Panc1 (cell line): ENCODE data around the gene NHP2. TPM values are rescaled to one million over a fixed set of nuclear protein-coding genes. Genes with fewer than 3 reads are reported as not detected.

ENCODE experiments used
- ATAC-seq: fragments of 200-7000 bp; cut with Tn5 transposase; 2 replicates; pipeline ENCODE4 v1.9.1; 2020; ENCODE audit warnings: mild to moderate bottlenecking, moderate library complexity
- BruUV-seq: library from RNA; stranded (reverse); fragments of 400-500 nt; replicated peaks from 2 replicates; lab custom pipeline; 2021; lab: Mats Ljungman, UMichigan
- CTCF ChIA-PET: fragments of 300-600 bp; sonication (Branson Sonifier 250); formaldehyde crosslinking; loops from one replicate; lab custom pipeline; 2022; ENCODE audit warnings: antibody characterized with exemption; lab: Charles Lee
- POLR2A ChIA-PET: fragments of 300-600 bp; sonication (Branson Sonifier 250); formaldehyde crosslinking; loops from one replicate; lab custom pipeline; 2022; ENCODE audit warnings: antibody characterized with exemption; lab: Charles Lee
- DNase-seq: peaks from one replicate; pipeline ENCODE4 v3.0.0-alpha.2; 2010; ENCODE audit warnings: low read depth, low spot score
- H3K27ac ChIP-seq: 2 replicates; pipeline ENCODE4 v1.5.1; 2011; ENCODE audit warnings: mild to moderate bottlenecking, low read length, inconsistent platforms
- H3K27me3 ChIP-seq: fragments of 200-500 bp; sonication (Bioruptor generic); 2 replicates; pipeline ENCODE4 v1.6.0; 2014; ENCODE audit warnings: low read length, inconsistent platforms; ENCODE audit not compliant: control insufficient read depth, insufficient read depth
- H3K36me3 ChIP-seq: fragments of 200-500 bp; sonication (Bioruptor generic); 2 replicates; pipeline ENCODE4 v1.5.1; 2014; ENCODE audit warnings: inconsistent platforms, mild to moderate bottlenecking, low read length, moderate library complexity; ENCODE audit not compliant: control insufficient read depth, insufficient read depth
- H3K4me1 ChIP-seq: 2 replicates; pipeline ENCODE4 v1.5.1; 2011; ENCODE audit warnings: inconsistent platforms, mild to moderate bottlenecking, low read length, moderate library complexity; ENCODE audit not compliant: control insufficient read depth, insufficient read depth
- H3K4me3 ChIP-seq, 2 experiments: 2 replicates each; pipeline ENCODE4 v1.5.1; 2011 to 2012; ENCODE audit warnings: low read depth in 2 of 2, low read length in 2 of 2, mild to moderate bottlenecking in 2 of 2, inconsistent platforms in 1 of 2, moderate library complexity in 1 of 2
- H3K9me3 ChIP-seq: fragments of 200-500 bp; sonication (Bioruptor generic); 2 replicates; pipeline ENCODE4 v1.5.1; 2014; ENCODE audit warnings: low read depth, mild to moderate bottlenecking, inconsistent platforms, low read length, moderate library complexity; ENCODE audit not compliant: control insufficient read depth, insufficient read depth
- POLR2AphosphoS5 ChIP-seq: IDR thresholded peaks from 2 replicates; pipeline ENCODE4 v1.6.1; 2012; ENCODE audit warnings: mild to moderate bottlenecking, low read depth, low read length, moderate library complexity
- SIN3A ChIP-seq: IDR thresholded peaks from 2 replicates; pipeline ENCODE4 v1.6.1; 2012; ENCODE audit warnings: low read depth, mild to moderate bottlenecking, low read length, moderate library complexity, borderline replicate concordance; ENCODE audit not compliant: insufficient read depth
- TCF7L2 ChIP-seq: IDR thresholded peaks from 2 replicates; pipeline ENCODE4 v1.6.1; 2011; ENCODE audit warnings: mild to moderate bottlenecking, low read depth, low read length, inconsistent platforms
- in situ Hi-C: cut with HindIII; loops from 2 replicates; pipeline ENCODE4 v1.10.0; 2016; ENCODE audit warnings: low sequenced_read_pairs, low pct_unique_long_range_greater_than_20kb
- intact Hi-C: fragments of 100-400 bp; cut with micrococcal nuclease; formaldehyde crosslinking; loops from one replicate; pipeline ENCODE4 v1.10.0; 2022; ENCODE audit not compliant: unreplicated experiment
- total RNA-seq: library from RNA; stranded (reverse); gene quantifications from one replicate; pipeline ENCODE4 v1.2.1, GENCODE V29; 2021; ENCODE audit not compliant: unreplicated experiment
- TF ChIP-seq, protein P1 (sequence below), 2 experiments: IDR thresholded peaks; 2 replicates each; pipeline ENCODE4 v1.6.1; 2011 to 2012; ENCODE audit warnings: low read depth in 2 of 2, control low read depth in 1 of 2, low read length in 1 of 2, mild to moderate bottlenecking in 1 of 2, moderate library complexity in 1 of 2; ENCODE audit not compliant: insufficient read depth in 1 of 2
- TF ChIP-seq, protein P2 (sequence below): fragments of 450-650 bp; IDR thresholded peaks from 2 replicates; pipeline ENCODE4 v1.5.1; 2017; ENCODE audit warnings: mild to moderate bottlenecking

The NHP2 gene
- total RNA-seq, 1 experiment from 2014 or later: 239 TPM

DNA sequence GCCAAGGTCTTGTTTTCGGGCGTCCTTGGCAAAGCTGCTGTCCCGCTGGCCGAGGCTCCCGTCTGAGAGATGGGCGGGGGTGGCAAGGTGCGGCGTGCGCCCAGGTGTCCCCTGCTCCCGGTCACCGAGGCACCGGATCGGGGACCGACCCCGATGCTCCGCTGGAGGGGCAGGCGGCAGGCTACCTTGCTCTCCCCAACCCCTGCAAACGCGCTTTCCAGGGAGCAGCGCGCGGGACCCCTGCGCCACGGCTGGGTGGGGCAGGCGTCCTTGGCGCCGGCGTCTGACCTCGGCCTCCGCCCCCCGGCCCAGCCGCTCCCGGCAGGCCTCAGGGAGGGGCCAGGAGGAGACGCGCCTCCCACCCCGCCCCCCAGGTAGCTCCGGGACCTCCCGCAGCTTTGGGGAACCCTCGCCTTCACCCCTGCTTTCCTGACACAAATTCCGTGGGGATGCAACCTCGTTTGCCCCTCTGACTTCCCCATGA lies 39.8 kb downstream of the NHP2 start:
- intact Hi-C loops: no loop called here
- no peak overlapping the region; the same call in 1 of the 2 replicates for H3K27ac ChIP-seq
- CTCF ChIA-PET: no interaction called here
- H3K36me3 ChIP-seq: no peaks in the 10 kb centered on the region
- POLR2A ChIA-PET: no interaction called here
- BruUV-seq: no TSS peak
- H3K4me1 ChIP-seq: peaks cover 14% of the 10 kb centered on the region
- TF ChIP-seq, protein P1, sequence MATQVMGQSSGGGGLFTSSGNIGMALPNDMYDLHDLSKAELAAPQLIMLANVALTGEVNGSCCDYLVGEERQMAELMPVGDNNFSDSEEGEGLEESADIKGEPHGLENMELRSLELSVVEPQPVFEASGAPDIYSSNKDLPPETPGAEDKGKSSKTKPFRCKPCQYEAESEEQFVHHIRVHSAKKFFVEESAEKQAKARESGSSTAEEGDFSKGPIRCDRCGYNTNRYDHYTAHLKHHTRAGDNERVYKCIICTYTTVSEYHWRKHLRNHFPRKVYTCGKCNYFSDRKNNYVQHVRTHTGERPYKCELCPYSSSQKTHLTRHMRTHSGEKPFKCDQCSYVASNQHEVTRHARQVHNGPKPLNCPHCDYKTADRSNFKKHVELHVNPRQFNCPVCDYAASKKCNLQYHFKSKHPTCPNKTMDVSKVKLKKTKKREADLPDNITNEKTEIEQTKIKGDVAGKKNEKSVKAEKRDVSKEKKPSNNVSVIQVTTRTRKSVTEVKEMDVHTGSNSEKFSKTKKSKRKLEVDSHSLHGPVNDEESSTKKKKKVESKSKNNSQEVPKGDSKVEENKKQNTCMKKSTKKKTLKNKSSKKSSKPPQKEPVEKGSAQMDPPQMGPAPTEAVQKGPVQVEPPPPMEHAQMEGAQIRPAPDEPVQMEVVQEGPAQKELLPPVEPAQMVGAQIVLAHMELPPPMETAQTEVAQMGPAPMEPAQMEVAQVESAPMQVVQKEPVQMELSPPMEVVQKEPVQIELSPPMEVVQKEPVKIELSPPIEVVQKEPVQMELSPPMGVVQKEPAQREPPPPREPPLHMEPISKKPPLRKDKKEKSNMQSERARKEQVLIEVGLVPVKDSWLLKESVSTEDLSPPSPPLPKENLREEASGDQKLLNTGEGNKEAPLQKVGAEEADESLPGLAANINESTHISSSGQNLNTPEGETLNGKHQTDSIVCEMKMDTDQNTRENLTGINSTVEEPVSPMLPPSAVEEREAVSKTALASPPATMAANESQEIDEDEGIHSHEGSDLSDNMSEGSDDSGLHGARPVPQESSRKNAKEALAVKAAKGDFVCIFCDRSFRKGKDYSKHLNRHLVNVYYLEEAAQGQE (IDR thresholded peaks at IDR 0.05; ENCODE audit: insufficient read depth in 1 of 2, low read depth in 2 of 2, low read length in 1 of 2): no peak
- TF ChIP-seq POLR2AphosphoS5 (no peak), SIN3A (no peak), TCF7L2 (no peak)
- TF ChIP-seq, protein P2, sequence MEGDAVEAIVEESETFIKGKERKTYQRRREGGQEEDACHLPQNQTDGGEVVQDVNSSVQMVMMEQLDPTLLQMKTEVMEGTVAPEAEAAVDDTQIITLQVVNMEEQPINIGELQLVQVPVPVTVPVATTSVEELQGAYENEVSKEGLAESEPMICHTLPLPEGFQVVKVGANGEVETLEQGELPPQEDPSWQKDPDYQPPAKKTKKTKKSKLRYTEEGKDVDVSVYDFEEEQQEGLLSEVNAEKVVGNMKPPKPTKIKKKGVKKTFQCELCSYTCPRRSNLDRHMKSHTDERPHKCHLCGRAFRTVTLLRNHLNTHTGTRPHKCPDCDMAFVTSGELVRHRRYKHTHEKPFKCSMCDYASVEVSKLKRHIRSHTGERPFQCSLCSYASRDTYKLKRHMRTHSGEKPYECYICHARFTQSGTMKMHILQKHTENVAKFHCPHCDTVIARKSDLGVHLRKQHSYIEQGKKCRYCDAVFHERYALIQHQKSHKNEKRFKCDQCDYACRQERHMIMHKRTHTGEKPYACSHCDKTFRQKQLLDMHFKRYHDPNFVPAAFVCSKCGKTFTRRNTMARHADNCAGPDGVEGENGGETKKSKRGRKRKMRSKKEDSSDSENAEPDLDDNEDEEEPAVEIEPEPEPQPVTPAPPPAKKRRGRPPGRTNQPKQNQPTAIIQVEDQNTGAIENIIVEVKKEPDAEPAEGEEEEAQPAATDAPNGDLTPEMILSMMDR: no peak
- ATAC-seq (peak; percentile 41), DNase-seq (no peak)
- H3K4me3 ChIP-seq: peak overlapping the region; percentile 49 to 62
- H3K27me3 ChIP-seq: no peaks in the 10 kb centered on the region; the same call in 1 of the 2 replicates
- H3K9me3 ChIP-seq: no peaks in the 10 kb centered on the region
- in situ Hi-C loops: no loop called here

DNA sequence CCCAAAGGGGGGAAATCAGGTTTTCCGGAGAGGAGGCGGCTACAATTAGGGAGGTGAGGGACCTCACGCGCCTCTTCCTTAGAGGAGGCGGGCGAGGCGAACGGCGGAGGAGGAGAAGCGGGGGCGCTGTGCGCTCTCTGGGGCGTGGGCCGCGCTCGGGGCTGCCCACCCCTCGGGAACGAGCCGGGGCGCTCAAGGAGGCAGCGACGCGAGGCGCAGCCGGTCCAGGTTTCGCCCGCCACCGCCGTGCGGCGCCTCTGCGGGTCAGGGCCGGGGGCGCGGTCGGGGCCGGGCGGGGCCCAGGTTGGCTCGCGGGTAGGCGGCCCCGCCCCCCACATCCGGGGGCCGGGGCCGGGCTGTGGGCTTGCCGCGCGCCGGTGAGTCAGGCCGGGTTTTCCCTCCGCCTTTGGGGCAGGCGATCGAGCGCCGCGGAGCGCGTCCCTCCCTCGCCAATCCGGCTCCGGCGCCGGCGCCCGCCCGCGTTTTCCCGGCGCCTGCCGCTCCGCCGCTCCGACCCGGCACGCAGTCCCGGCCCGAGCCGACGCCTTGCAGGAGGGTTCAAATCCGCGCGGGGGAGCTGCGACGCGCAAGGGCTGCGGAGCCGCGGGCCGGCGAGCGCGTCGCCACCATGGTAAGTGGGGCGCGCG lies 40.4 kb downstream of the NHP2 start, which contains the start of gene N4BP3:
Gene N4BP3, plus strand, starts transcription at position 392 of the 647 bp plus-strand sequence. CDS start 6,052 bp downstream, outside the sequence.
- ChIA-PET CTCF (no interaction called here), POLR2A (no interaction called here)
- peaks cover 14% of the 10 kb centered on the region for H3K4me1 ChIP-seq
- no peaks in the 10 kb centered on the region for H3K9me3 ChIP-seq
- H3K4me3 ChIP-seq: peak within 1 kb of the TSS; percentile 49 to 62
- peak within 1 kb of the TSS; percentile 63 for H3K27ac ChIP-seq
- TF ChIP-seq SIN3A: peak; percentile 41; the same call in 1 of the 2 replicates
- TF ChIP-seq, protein P1 (IDR thresholded peaks at IDR 0.05; ENCODE audit: insufficient read depth in 1 of 2, low read depth in 2 of 2, low read length in 1 of 2): no peak
- no peak for DNase-seq
- in situ Hi-C loops: no loop called here
- no TSS peak for BruUV-seq
- intact Hi-C loops: no loop called here
- H3K27me3 ChIP-seq: no peaks in the 10 kb centered on the region; the same call in 1 of the 2 replicates
- ATAC-seq: peak; percentile 89
- H3K36me3 ChIP-seq: no peaks in the 10 kb centered on the region
